BE2C (cell line): ENCODE data around the gene AMZ1.
A peak's percentile ranks its signal among the peaks of the same experiment; 100 is the strongest.

Experiments
- DNase-seq: peaks from one replicate; pipeline ENCODE4 v3.0.0-alpha.2; 2020
- H3K27me3 ChIP-seq: fragments of 250-450 bp; sonication (Bioruptor Pico); 2 replicates; pipeline ENCODE4 v1.5.1; 2020; ENCODE audit warnings: mild to moderate bottlenecking
- H3K36me3 ChIP-seq: fragments of 250-450 bp; sonication (Bioruptor Pico); 2 replicates; pipeline ENCODE4 v1.5.1; 2020; ENCODE audit warnings: mild to moderate bottlenecking
- H3K4me1 ChIP-seq: fragments of 250-450 bp; sonication (Bioruptor Pico); 2 replicates; pipeline ENCODE4 v1.5.1; 2020
- H3K4me3 ChIP-seq: 2 replicates; pipeline ENCODE4 v1.5.1; 2011; ENCODE audit warnings: low read depth, low read length
- H3K9me3 ChIP-seq: fragments of 250-450 bp; sonication (Bioruptor Pico); 2 replicates; pipeline ENCODE4 v1.5.1; 2020
- CTCF ChIP-seq: IDR thresholded peaks from 2 replicates; pipeline ENCODE4 v1.5.1; 2012; ENCODE audit warnings: mild to moderate bottlenecking, low read depth, low read length

The AMZ1 gene

GRCh38 chr7:2754086-2754485 is 66.1 kb downstream of the AMZ1 start:
- no peak for DNase-seq
- no peaks in the 10 kb centered on the region for H3K27me3 ChIP-seq
- H3K36me3 ChIP-seq: no peaks in the 10 kb centered on the region
- no peaks in the 10 kb centered on the region for H3K9me3 ChIP-seq
- H3K4me1 ChIP-seq: peaks cover 22% of the 10 kb centered on the region
- H3K4me3 ChIP-seq: no peak overlapping the region
- no peak for TF ChIP-seq CTCF

- Histone ChIP-seq H3K27me3 (no peaks in the 10 kb centered on the region), H3K4me1 (peaks cover 25% of the 10 kb centered on the region), H3K36me3 (no peaks in the 10 kb centered on the region), H3K4me3 (no peak overlapping the region), H3K9me3 (no peaks in the 10 kb centered on the region)
- TF ChIP-seq CTCF: no peak
- no peak for DNase-seq
Observed at GRCh38 chr7:2754912-2755311, 66.9 kb downstream of the AMZ1 start.

GRCh38 chr7:2755531-2755930 is 67.5 kb downstream of the AMZ1 start:
- Histone ChIP-seq H3K9me3 (no peaks in the 10 kb centered on the region), H3K36me3 (no peaks in the 10 kb centered on the region), H3K4me1 (peaks cover 25% of the 10 kb centered on the region), H3K4me3 (no peak overlapping the region), H3K27me3 (no peaks in the 10 kb centered on the region)
- DNase-seq: no peak
- TF ChIP-seq CTCF: no peak

GRCh38 chr7:2757361-2757903 is 69.4 kb downstream of the AMZ1 start:
- H3K36me3 ChIP-seq: no peaks in the 10 kb centered on the region
- H3K9me3 ChIP-seq: no peaks in the 10 kb centered on the region
- DNase-seq: peak; percentile 81
- H3K4me1 ChIP-seq: peaks cover 31% of the 10 kb centered on the region
- no peaks in the 10 kb centered on the region for H3K27me3 ChIP-seq
- peak overlapping the region; percentile 32 for H3K4me3 ChIP-seq
- no peak for TF ChIP-seq CTCF

- peaks cover 31% of the 10 kb centered on the region for H3K4me1 ChIP-seq
Observed at GRCh38 chr7:2757904-2758672, 70.1 kb downstream of the AMZ1 start.

More at GRCh38 chr7:2757904-2758672, 70.1 kb downstream of the AMZ1 start:
- peak overlapping the region; percentile 32 for H3K4me3 ChIP-seq
- no peaks in the 10 kb centered on the region for H3K36me3 ChIP-seq
- TF ChIP-seq CTCF: no peak
- no peaks in the 10 kb centered on the region for H3K9me3 ChIP-seq
- peak; percentile 78 for DNase-seq
- H3K27me3 ChIP-seq: no peaks in the 10 kb centered on the region
